Ovary (tissue), 9 donors: ENCODE results near the gene EN2. TPM values are rescaled to one million over a fixed set of nuclear protein-coding genes. Genes with fewer than 3 reads are reported as not detected.

ENCODE experiments used
- DNase-seq, 5 donors: peaks; one replicate each; pipeline ENCODE4 v3.0.0-alpha.2; 2019 to 2020
- H3K27ac ChIP-seq, 2 donors: fragments of 200-600 bp; one replicate each; pipeline versions ENCODE4 v1.5.1 to v1.8.0; 2019 to 2022
- H3K27me3 ChIP-seq: fragments of 200-600 bp; one replicate; pipeline ENCODE4 v1.8.0; 2022
- H3K36me3 ChIP-seq: fragments of 200-600 bp; sonication (generic); one replicate; pipeline ENCODE4 v1.5.1; 2019
- H3K4me1 ChIP-seq: one replicate; pipeline ENCODE4 v1.8.1; 2013; ENCODE audit warnings: mild to moderate bottlenecking, moderate library complexity; ENCODE audit not compliant: insufficient read depth
- H3K4me3 ChIP-seq: fragments of 200-600 bp; sonication (generic); one replicate; pipeline ENCODE4 v1.5.1; 2017
- H3K9me3 ChIP-seq, 2 donors: fragments of 200-600 bp in 1 of 2; sonication (generic) in 1 of 2; one replicate each; pipeline versions ENCODE4 v1.5.1 to v1.8.1; 2013 to 2019; ENCODE audit warnings: mild to moderate bottlenecking in 1 of 2, moderate library complexity in 1 of 2
- EP300 ChIP-seq: sonication (generic); formaldehyde crosslinking; IDR thresholded peaks from one replicate; pipeline ENCODE4 v1.6.1; 2017; ENCODE audit warnings: antibody characterized with exemption
- POLR2A ChIP-seq: fragments of 450-650 bp; IDR thresholded peaks from one replicate; pipeline ENCODE4 v1.6.1; 2017; ENCODE audit warnings: antibody characterized with exemption, mild to moderate bottlenecking, moderate library complexity
- WGBS, 3 donors: extraction: QIAGEN DNeasy Blood & Tissue Kit in 1 of 3; methylation state at CpG; one replicate each; pipeline versions ENCODE4 v1.1.5 to v1.1.7; 2013 to 2017; 5-methylcytosine and 5-hydroxymethylcytosine counted together
- intact Hi-C, 4 donors: fragments of 100-400 bp; cut with DNase I; formaldehyde crosslinking; loops; one replicate each; pipeline versions ENCODE4 v1.11.0 to v1.15.1; 2022 to 2023
- polyA plus RNA-seq, 2 donors: library from polyadenylated mRNA; stranded (reverse); fragments of 200-250 nt in 1 of 2; fragments of 350-450 nt in 1 of 2; fragmentation: Illumina TruSeq in 1 of 2; extraction: RNeasy Lipid Tissue Mini Kit (QIAGEN cat#74804) in 1 of 2; gene quantifications; one replicate each; pipeline ENCODE4 v1.2.3, GENCODE V29; 2013 to 2014
- total RNA-seq, 7 donors: library from RNA; depleted of rRNA in 2 of 7; stranded (reverse); fragments of >200 nt in 2 of 7; fragmentation: NEBNext Ultra II Directional in 3 of 7; extraction: Animal tissue kit (Norgen Biotek cat#: 25700) in 3 of 7; gene quantifications; one replicate each; pipeline versions ENCODE4 v1.1.0 to v1.2.4, GENCODE V29; 2016 to 2023
- TF ChIP-seq, protein P1 (sequence below), 3 donors: fragments of 450-650 bp in 2 of 3; fragments of 200-600 bp in 1 of 3; IDR thresholded peaks; one replicate each; pipeline versions ENCODE4 v1.5.1 to v1.8.0; 2016 to 2022; ENCODE audit warnings: antibody characterized with exemption in 3 of 3, mild to moderate bottlenecking in 1 of 3
- donor health status: DM: no; HTN: no; CAD: no; lungs with moderate emphysema.
- donor health status: DM: no; HTN: no; CAD: no.
- donor health status: Bipolar disorder and iron deficiency.
- donor health status: DM: yes; HTN: yes; CAD: no.
- donor health status: DM: no; HTN: no; CAD: no.
- donor health status: DM: yes; HTN: yes; CAD: no.

EN2 gene
- total and polyA plus RNA-seq, 9 donors, result 0.15 to 1.8 (median 0.77) TPM; not detected in 1

DNA sequence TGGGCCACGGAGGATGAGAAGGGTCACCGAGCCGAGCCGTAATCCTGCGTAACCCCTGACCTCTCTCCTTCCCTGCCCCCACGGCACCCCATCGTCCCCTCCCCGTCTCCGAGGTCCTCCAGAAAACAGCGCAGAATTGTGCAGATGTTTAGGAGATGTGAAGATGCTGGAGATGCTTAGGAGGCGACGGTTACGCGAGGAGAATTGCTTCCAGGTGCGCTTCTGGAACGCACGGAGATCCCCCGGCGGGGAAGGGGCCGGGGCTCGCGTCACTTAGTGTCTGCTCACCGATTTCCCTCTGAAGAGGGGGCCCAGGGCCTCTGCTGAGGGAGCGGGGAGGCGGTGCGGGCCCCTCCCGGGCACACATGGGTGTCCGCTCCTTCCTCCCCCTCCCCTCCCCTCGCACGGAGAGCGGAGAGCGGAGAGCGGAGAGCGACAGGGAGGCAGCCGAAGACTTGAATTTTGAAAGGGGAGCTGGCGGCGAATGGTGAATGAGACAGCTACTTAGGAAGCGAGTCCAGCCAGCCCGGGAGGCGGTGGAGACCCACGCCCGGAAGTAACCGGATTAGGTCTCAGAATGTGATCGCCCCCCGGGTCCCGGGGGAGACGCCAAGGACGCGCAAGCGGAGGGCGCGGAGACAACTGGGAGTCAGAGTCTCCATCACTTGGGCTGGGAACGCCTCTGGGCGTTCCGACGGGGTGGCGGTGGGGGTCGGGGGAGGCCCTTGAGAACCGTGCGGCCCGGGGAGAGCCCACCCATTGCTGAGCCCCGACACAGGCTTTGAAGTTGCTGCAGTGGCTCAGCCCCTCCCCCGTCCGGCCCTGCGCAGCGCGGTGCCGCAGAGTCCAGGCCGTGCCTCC, 8.7 kb upstream of the EN2 start:
- Histone ChIP-seq H3K27me3 (peaks cover 5% of the 10 kb centered on the region), H3K27ac (no peak overlapping the region), H3K4me1 (peaks cover 2% of the 10 kb centered on the region), H3K4me3 (no peak overlapping the region), H3K36me3 (no peaks in the 10 kb centered on the region), H3K9me3 (no peaks in the 10 kb centered on the region)
- TF ChIP-seq EP300 (no peak), POLR2A (no peak)
- TF ChIP-seq, protein P1, sequence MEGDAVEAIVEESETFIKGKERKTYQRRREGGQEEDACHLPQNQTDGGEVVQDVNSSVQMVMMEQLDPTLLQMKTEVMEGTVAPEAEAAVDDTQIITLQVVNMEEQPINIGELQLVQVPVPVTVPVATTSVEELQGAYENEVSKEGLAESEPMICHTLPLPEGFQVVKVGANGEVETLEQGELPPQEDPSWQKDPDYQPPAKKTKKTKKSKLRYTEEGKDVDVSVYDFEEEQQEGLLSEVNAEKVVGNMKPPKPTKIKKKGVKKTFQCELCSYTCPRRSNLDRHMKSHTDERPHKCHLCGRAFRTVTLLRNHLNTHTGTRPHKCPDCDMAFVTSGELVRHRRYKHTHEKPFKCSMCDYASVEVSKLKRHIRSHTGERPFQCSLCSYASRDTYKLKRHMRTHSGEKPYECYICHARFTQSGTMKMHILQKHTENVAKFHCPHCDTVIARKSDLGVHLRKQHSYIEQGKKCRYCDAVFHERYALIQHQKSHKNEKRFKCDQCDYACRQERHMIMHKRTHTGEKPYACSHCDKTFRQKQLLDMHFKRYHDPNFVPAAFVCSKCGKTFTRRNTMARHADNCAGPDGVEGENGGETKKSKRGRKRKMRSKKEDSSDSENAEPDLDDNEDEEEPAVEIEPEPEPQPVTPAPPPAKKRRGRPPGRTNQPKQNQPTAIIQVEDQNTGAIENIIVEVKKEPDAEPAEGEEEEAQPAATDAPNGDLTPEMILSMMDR (IDR thresholded peaks at IDR 0.05), result no peak
- DNase-seq, result no peak
- WGBS, 3 donors, result 1 to 2% (median 1%) methylated on average over 49 to 69 of the region's 69 CpGs
- intact Hi-C loops, result no loop called here

DNA sequence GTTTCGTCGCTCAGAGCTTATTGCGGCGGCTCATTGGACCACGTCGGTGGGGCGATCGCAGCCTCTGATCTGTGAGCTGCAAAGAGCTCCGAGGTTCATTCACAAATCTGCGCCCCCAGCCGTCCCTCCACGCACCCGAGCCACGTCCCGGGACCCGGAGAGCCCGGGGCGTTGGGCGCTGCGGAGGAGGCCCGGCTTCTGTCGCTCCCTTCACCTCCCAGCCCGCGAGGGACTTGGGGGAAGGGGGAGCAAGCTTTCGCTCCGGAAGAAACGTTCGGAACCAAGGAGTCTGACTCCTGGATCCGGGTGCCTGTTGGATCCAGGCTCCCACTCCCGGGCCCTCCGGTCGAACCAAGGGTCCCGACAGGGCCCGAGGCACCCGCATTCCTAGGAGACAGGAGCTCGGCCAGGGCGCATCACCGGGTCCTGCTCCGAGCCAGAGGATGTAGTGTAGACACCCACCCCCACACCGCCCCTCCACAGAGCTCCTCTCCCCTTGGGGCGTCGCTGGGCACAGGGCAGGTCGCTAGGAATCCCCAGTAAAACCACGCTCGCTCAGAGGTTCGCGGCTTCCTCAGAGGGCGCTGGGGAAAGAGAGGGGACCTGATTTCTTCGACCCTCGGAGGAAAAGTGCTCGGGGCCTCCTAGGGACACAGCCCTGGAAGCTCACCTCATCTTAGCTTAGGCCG, 7.9 kb upstream of the EN2 start:
- peaks cover 5% of the 10 kb centered on the region for H3K27me3 ChIP-seq
- peaks cover 6% of the 10 kb centered on the region for H3K4me1 ChIP-seq
- H3K4me3 ChIP-seq, result no peak overlapping the region
- H3K36me3 ChIP-seq, result no peaks in the 10 kb centered on the region
- TF ChIP-seq, protein P1 (IDR thresholded peaks at IDR 0.05), result no peak
- TF ChIP-seq EP300, result no peak
- TF ChIP-seq POLR2A, result no peak
- no peak overlapping the region for H3K27ac ChIP-seq
- DNase-seq, result no peak
- intact Hi-C loops, result loop anchor here in 1 of 4 donors (10.0 kb wide), 1 partner anchor 155 kb away; the partner anchor contains the start of gene INSIG1
- no peaks in the 10 kb centered on the region for H3K9me3 ChIP-seq
- WGBS, 3 donors, result 2% methylated on average over 39 to 52 of the region's 52 CpGs

DNA sequence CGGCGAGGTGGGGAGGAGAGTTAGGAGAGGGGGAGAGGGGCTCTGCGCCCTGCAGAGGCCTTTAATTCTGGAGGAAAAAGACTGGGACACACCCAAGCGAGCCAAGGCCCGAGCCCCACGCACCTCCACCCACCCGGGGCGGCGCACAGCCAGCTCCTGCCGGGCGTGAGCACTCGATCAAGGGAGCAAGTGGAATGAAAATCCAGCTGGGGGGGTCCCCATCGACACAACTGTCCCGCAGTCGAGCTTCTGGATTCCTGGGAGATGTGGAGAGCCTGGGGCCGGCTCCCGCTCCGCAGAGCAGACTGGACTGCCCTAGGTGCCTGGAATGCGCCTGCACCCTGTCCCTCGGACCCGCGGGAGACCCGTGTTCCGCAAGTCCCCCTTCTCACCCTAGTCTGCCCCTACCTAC, 7.4 kb upstream of the EN2 start:
- Histone ChIP-seq H3K27me3 (peaks cover 5% of the 10 kb centered on the region), H3K36me3 (no peaks in the 10 kb centered on the region), H3K4me1 (peaks cover 6% of the 10 kb centered on the region), H3K27ac (no peak overlapping the region), H3K9me3 (no peaks in the 10 kb centered on the region), H3K4me3 (no peak overlapping the region)
- 0 to 2% (median 1%) methylated on average over 23 to 24 of the region's 24 CpGs for WGBS, 3 donors
- intact Hi-C loops, result loop anchor here in 1 of 4 donors (10.0 kb wide), 1 partner anchor 156 kb away; the partner anchor contains the start of gene INSIG1
- DNase-seq, result no peak
- TF ChIP-seq POLR2A, result no peak
- TF ChIP-seq, protein P1 (IDR thresholded peaks at IDR 0.05), result no peak
- TF ChIP-seq EP300, result no peak

DNA sequence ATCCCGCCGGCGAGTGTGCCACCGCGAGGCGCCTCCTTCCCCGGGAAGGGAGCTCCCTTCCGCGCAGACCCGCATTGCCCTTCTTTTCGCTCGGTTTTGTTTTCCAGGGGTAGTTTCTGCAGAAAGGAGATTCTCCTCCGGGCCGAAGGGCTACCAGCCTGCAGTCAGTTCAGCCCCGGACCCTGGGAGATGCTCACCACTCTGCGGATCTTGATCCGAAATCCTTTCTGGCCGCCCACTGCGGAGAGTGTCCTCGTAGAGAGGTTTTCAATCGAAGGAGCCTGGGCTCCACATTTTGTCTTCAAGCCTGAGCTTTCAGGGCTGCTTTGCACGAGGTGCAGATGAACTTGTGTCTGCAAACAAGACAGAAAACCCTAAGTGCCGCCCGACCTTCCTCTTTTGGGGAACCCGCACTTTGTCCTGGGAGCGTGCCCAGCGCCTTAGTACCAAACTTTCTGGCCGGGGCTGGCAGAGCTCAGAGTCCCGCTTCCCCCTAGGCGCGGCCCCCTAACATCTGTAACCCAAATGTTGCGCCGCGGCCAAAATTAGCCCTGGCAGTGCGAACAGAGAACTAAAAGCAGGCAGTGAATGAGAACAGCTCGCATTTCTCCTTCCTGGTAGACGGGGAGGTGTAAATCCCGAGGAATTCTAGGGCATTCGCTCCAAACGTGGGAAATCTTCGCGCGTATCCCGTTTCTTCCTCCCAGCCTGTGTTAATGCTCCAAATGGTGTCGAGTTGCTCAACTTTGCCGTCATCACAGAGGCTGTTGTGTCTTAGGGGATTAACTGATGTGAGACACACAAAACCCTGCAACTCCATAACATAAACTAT, 6.7 kb upstream of the EN2 start:
- Histone ChIP-seq H3K27me3 (peaks cover 5% of the 10 kb centered on the region), H3K4me3 (no peak overlapping the region), H3K27ac (no peak overlapping the region), H3K9me3 (no peaks in the 10 kb centered on the region), H3K4me1 (peaks cover 6% of the 10 kb centered on the region), H3K36me3 (no peaks in the 10 kb centered on the region)
- 2 to 3% (median 2%) methylated on average over 46 of the region's 46 CpGs for WGBS, 3 donors
- TF ChIP-seq EP300 (no peak), POLR2A (no peak)
- TF ChIP-seq, protein P1 (IDR thresholded peaks at IDR 0.05), result no peak
- DNase-seq, result no peak
- intact Hi-C loops, result loop anchor here in 1 of 4 donors (10.0 kb wide), 1 partner anchor 156 kb away; the partner anchor contains the start of gene INSIG1
